Ovary (tissue), 9 donors: ENCODE results near the gene HAND2. TPM values are rescaled to one million over a fixed set of nuclear protein-coding genes. Genes with fewer than 3 reads are reported as not detected.
A peak's percentile ranks its signal among the peaks of the same experiment; 100 is the strongest.

Experiments
- DNase-seq, 5 donors: peaks; one replicate each; pipeline ENCODE4 v3.0.0-alpha.2; 2019 to 2020
- H3K27ac ChIP-seq, 2 donors: fragments of 200-600 bp; one replicate each; pipeline versions ENCODE4 v1.5.1 to v1.8.0; 2019 to 2022
- H3K27me3 ChIP-seq: fragments of 200-600 bp; one replicate; pipeline ENCODE4 v1.8.0; 2022
- H3K36me3 ChIP-seq: fragments of 200-600 bp; sonication (generic); one replicate; pipeline ENCODE4 v1.5.1; 2019
- H3K4me1 ChIP-seq: one replicate; pipeline ENCODE4 v1.8.1; 2013; ENCODE audit warnings: mild to moderate bottlenecking, moderate library complexity; ENCODE audit not compliant: insufficient read depth
- H3K4me3 ChIP-seq: fragments of 200-600 bp; sonication (generic); one replicate; pipeline ENCODE4 v1.5.1; 2017
- H3K9me3 ChIP-seq, 2 donors: fragments of 200-600 bp in 1 of 2; sonication (generic) in 1 of 2; one replicate each; pipeline versions ENCODE4 v1.5.1 to v1.8.1; 2013 to 2019; ENCODE audit warnings: mild to moderate bottlenecking in 1 of 2, moderate library complexity in 1 of 2
- EP300 ChIP-seq: sonication (generic); formaldehyde crosslinking; IDR thresholded peaks from one replicate; pipeline ENCODE4 v1.6.1; 2017; ENCODE audit warnings: antibody characterized with exemption
- POLR2A ChIP-seq: fragments of 450-650 bp; IDR thresholded peaks from one replicate; pipeline ENCODE4 v1.6.1; 2017; ENCODE audit warnings: antibody characterized with exemption, mild to moderate bottlenecking, moderate library complexity
- WGBS, 3 donors: extraction: QIAGEN DNeasy Blood & Tissue Kit in 1 of 3; methylation state at CpG; one replicate each; pipeline versions ENCODE4 v1.1.5 to v1.1.7; 2013 to 2017; 5-methylcytosine and 5-hydroxymethylcytosine counted together
- intact Hi-C, 4 donors: fragments of 100-400 bp; cut with DNase I; formaldehyde crosslinking; loops; one replicate each; pipeline versions ENCODE4 v1.11.0 to v1.15.1; 2022 to 2023
- polyA plus RNA-seq, 2 donors: library from polyadenylated mRNA; stranded (reverse); fragments of 200-250 nt in 1 of 2; fragments of 350-450 nt in 1 of 2; fragmentation: Illumina TruSeq in 1 of 2; extraction: RNeasy Lipid Tissue Mini Kit (QIAGEN cat#74804) in 1 of 2; gene quantifications; one replicate each; pipeline ENCODE4 v1.2.3, GENCODE V29; 2013 to 2014
- total RNA-seq, 7 donors: library from RNA; depleted of rRNA in 2 of 7; stranded (reverse); fragments of >200 nt in 2 of 7; fragmentation: NEBNext Ultra II Directional in 3 of 7; extraction: Animal tissue kit (Norgen Biotek cat#: 25700) in 3 of 7; gene quantifications; one replicate each; pipeline versions ENCODE4 v1.1.0 to v1.2.4, GENCODE V29; 2016 to 2023
- TF ChIP-seq, protein P1 (sequence below), 3 donors: fragments of 450-650 bp in 2 of 3; fragments of 200-600 bp in 1 of 3; IDR thresholded peaks; one replicate each; pipeline versions ENCODE4 v1.5.1 to v1.8.0; 2016 to 2022; ENCODE audit warnings: antibody characterized with exemption in 3 of 3, mild to moderate bottlenecking in 1 of 3
- donor health status: DM: no; HTN: no; CAD: no; lungs with moderate emphysema.
- donor health status: DM: no; HTN: no; CAD: no.
- donor health status: Bipolar disorder and iron deficiency.
- donor health status: DM: yes; HTN: yes; CAD: no.
- donor health status: DM: no; HTN: no; CAD: no.
- donor health status: DM: yes; HTN: yes; CAD: no.

Gene HAND2
- total and polyA plus RNA-seq, 9 donors, result 12.9 to 99.9 (median 39.6) TPM

DNA sequence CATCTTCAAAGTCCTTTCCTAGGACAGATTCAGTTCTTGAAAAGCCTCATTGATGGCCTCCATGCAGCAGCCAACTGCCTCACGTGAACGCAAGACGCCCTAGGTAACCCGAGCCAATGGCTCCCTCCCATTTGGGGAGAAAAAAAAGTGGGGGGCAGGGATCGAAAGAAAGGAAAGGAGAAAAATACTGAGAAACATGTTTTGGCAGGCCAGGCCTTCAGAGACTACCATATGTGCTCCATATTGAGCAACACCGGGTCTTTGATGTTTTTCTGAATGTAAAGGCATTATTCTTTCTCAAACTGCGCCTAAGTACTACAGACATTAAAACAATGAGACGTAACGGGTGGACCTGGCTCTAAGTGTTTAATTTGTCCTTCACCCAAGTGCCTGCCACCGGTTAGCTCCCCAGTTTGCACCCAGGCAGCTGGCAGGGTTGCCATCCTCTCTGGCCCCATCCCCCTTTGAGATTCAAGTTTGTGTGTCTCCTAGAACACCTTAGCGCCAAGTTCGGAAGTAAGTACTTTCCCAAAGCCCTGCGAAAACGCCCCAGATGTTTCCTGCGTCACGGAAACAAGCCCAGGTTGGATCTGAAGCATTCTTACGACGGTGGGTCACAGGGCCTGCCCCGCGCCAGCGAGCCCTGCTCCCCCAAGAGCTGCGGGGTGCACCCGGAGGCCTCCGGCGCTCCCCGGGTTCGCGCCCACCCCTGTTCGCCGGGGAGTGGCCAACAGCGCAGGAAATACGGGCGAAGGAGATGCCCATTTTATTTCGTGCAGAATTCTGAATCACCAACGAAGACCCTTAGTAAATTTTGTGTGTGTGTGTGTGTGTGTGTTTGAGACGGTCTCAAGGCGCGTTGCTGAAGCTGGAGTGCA, 30.1 kb downstream of the HAND2 start:
- H3K4me3 ChIP-seq, result no peak overlapping the region
- H3K36me3 ChIP-seq, result no peaks in the 10 kb centered on the region
- TF ChIP-seq POLR2A, result no peak
- TF ChIP-seq, protein P1, sequence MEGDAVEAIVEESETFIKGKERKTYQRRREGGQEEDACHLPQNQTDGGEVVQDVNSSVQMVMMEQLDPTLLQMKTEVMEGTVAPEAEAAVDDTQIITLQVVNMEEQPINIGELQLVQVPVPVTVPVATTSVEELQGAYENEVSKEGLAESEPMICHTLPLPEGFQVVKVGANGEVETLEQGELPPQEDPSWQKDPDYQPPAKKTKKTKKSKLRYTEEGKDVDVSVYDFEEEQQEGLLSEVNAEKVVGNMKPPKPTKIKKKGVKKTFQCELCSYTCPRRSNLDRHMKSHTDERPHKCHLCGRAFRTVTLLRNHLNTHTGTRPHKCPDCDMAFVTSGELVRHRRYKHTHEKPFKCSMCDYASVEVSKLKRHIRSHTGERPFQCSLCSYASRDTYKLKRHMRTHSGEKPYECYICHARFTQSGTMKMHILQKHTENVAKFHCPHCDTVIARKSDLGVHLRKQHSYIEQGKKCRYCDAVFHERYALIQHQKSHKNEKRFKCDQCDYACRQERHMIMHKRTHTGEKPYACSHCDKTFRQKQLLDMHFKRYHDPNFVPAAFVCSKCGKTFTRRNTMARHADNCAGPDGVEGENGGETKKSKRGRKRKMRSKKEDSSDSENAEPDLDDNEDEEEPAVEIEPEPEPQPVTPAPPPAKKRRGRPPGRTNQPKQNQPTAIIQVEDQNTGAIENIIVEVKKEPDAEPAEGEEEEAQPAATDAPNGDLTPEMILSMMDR (IDR thresholded peaks at IDR 0.05), result no peak
- TF ChIP-seq EP300, result no peak
- no peaks in the 10 kb centered on the region for H3K27me3 ChIP-seq
- no peaks in the 10 kb centered on the region for H3K4me1 ChIP-seq
- intact Hi-C loops, result loop anchor here in 3 of 4 donors (10.0 kb wide), 4 partner anchors 85 to 815 kb away; no protein-coding TSS in a partner anchor
- H3K9me3 ChIP-seq, result peaks cover 0 to 6% of the 10 kb centered on the region in 2 donors
- no peak overlapping the region for H3K27ac ChIP-seq
- 51 to 59% (median 54%) methylated on average over 38 of the region's 38 CpGs for WGBS, 3 donors
- DNase-seq, result no peak

DNA sequence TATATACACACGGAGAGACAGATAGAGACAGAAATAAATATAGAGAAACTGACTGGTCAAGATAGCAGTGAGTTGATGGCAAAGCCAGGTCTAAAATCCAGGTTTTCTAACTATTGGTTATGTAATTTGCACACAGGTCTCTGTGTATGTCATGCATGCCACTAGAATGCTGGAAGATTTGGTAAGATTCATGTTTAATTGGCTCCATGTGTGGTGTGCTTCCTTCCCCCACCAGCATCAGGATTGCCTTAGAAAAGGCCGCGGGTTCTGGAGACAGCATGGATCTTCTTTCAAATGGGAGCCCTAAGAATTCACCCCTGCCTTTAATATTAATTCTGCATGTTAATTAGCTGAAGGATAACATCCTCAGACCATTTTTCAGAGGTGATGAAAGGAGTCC, 31.3 kb downstream of the HAND2 start:
- H3K27ac ChIP-seq, result no peak overlapping the region
- no peak for DNase-seq
- peaks cover 0 to 6% of the 10 kb centered on the region in 2 donors for H3K9me3 ChIP-seq
- 82 to 85% (median 85%) methylated on average over 3 of the region's 3 CpGs for WGBS, 3 donors
- TF ChIP-seq, protein P1 (IDR thresholded peaks at IDR 0.05), result no peak
- TF ChIP-seq EP300 (no peak), POLR2A (no peak)
- no peaks in the 10 kb centered on the region for H3K36me3 ChIP-seq
- no peaks in the 10 kb centered on the region for H3K27me3 ChIP-seq
- H3K4me1 ChIP-seq, result peaks cover 2% of the 10 kb centered on the region
- intact Hi-C loops, result loop anchor here in 1 of 4 donors (10.0 kb wide), 1 partner anchor 84 kb away; no protein-coding TSS in a partner anchor
- H3K4me3 ChIP-seq, result no peak overlapping the region

DNA sequence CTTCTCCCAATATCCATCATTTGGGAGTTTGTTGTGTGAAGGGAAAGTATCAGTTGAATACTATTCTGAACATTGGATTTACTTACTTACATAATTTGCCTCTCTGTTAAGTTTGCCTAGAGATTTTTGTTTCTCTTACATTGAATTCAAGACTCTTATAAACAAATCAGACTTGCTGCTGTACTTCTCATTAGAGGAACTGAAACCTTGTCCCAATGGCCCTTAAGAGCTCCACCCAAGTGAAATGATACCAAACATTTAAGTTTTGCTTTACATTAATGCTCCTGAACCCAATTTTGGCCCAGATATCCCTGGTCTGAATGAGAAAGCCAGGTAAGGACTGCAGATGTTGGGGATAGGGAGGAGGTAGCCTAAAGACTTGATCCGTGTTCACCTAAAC, 32.0 kb downstream of the HAND2 start:
- H3K4me1 ChIP-seq, result peaks cover 2% of the 10 kb centered on the region
- no peak for DNase-seq
- TF ChIP-seq, protein P1 (IDR thresholded peaks at IDR 0.05), result no peak
- peaks cover 0 to 6% of the 10 kb centered on the region in 2 donors for H3K9me3 ChIP-seq
- intact Hi-C loops, result loop anchor here in 1 of 4 donors (10.0 kb wide), 1 partner anchor 83 kb away; no protein-coding TSS in a partner anchor
- H3K27me3 ChIP-seq, result no peaks in the 10 kb centered on the region
- H3K36me3 ChIP-seq, result no peaks in the 10 kb centered on the region
- H3K27ac ChIP-seq, result no peak overlapping the region
- no peak overlapping the region for H3K4me3 ChIP-seq
- 74 to 79% (median 75%) methylated on average over 1 of the region's 1 CpG for WGBS, 3 donors

DNA sequence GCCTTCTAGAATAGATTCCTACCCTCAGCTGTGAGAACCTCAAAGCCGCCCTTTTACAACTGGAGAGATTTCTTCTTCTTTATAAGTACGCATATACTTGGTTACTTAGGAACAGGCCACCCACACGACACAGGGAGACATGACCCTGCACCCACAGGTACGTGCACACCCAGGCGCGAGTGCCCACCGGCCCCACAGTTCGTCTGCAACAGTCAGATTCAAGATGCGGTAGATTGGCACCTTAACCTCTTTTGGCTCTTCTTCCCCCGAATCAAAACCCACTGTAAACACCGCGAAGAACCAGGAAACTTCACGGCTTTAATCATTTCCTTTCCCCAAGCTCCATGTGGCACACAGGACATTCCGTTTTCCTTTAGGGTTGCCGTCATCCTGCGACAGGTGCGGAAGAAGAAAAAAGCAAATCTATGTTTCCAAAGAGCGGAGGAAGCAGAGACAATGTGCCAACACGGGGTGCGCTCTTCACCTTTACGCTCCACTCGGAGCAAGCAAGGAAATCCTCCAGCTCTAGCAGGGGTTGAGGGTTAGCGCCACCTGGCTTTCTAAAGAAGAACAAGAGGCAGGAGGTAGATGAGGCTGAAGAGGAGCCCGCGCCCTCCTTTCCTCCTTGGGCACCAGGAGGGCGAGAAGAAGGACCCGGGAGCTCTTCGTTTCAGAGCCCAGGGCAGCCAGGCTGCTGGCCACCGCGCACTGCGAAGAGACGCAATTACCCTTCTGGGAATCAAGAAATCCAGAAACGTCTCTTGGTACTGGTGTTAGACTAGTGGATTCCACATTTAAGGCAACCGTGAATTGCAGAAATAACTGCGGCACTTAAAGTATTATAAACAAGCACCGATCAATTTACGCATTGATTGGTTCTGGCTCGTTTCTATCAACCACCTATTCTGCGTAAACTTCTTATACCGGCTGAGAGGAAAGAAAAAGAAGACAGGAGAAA, 35.7 kb downstream of the HAND2 start:
- no peaks in the 10 kb centered on the region for H3K27me3 ChIP-seq
- no peak overlapping the region for H3K27ac ChIP-seq
- H3K36me3 ChIP-seq, result no peaks in the 10 kb centered on the region
- peaks cover 7% of the 10 kb centered on the region for H3K4me1 ChIP-seq
- DNase-seq, result peak in 4 of 5 donors; percentile 34 to 62 (median 51)
- H3K4me3 ChIP-seq, result peak overlapping the region; percentile 41
- TF ChIP-seq, protein P1 (IDR thresholded peaks at IDR 0.05), result peak; percentile 43 to 64 (median 49)
- TF ChIP-seq POLR2A, result no peak
- 20 to 22% (median 21%) methylated on average over 40 of the region's 40 CpGs for WGBS, 3 donors
- H3K9me3 ChIP-seq, result no peaks in the 10 kb centered on the region
- intact Hi-C loops, result loop anchor here (5.0 to 10.0 kb wide), 4 partner anchors 67 to 82 kb away; no protein-coding TSS in a partner anchor
